Prostate gland (tissue), 2 donors: Measurements from ENCODE around the gene TIGIT. TPM values are rescaled to one million over a fixed set of nuclear protein-coding genes. Genes with fewer than 3 reads are reported as not detected.

Source experiments
- DNase-seq: peaks from one replicate; pipeline ENCODE4 v3.0.0-alpha.2; 2019; ENCODE audit warnings: low spot score
- H3K27ac ChIP-seq, 2 donors: fragments of 200-600 bp; sonication (generic); 2 replicates each; pipeline ENCODE4 v1.5.1; 2017 to 2019
- H3K27me3 ChIP-seq: fragments of 200-600 bp; sonication (generic); replicated peaks from 2 replicates; pipeline ENCODE4 v1.5.1; 2019; ENCODE audit not compliant: insufficient read depth
- H3K36me3 ChIP-seq, 2 donors: fragments of 200-600 bp; sonication (generic); 1 replicate in 1 of 2; 2 replicates in 1 of 2; pipeline versions ENCODE4 v1.5.1 to v1.8.1; 2017 to 2019
- H3K4me1 ChIP-seq: fragments of 200-600 bp; sonication (generic); replicated peaks from 2 replicates; pipeline ENCODE4 v1.5.1; 2019
- H3K4me3 ChIP-seq, 2 donors: fragments of 200-600 bp; sonication (generic); 2 replicates each; pipeline ENCODE4 v1.5.1; 2017 to 2019
- H3K9me3 ChIP-seq: fragments of 200-600 bp; sonication (generic); 2 replicates; pipeline ENCODE4 v1.5.1; 2017
- POLR2A ChIP-seq: fragments of 450-650 bp; IDR thresholded peaks from one replicate; pipeline ENCODE4 v1.6.1; 2016; ENCODE audit warnings: antibody characterized with exemption, mild to moderate bottlenecking
- POLR2AphosphoS5 ChIP-seq: sonication (generic); formaldehyde crosslinking; IDR thresholded peaks from one replicate; pipeline ENCODE4 v1.6.1; 2017; ENCODE audit warnings: antibody characterized with exemption
- WGBS: methylation state at CpG from one replicate; pipeline ENCODE4 v1.1.5; 2018; 5-methylcytosine and 5-hydroxymethylcytosine counted together
- intact Hi-C: fragments of 100-400 bp; cut with DNase I; formaldehyde crosslinking; loops from one replicate; pipeline ENCODE4 v1.14.2; 2022
- total RNA-seq, 2 donors: library from RNA; depleted of rRNA; stranded (reverse); fragments of >200 nt; gene quantifications; one replicate each; pipeline ENCODE4 v1.1.0, GENCODE V29; 2016
- TF ChIP-seq, protein P1 (sequence below), 4 experiments: fragments of 200-600 bp in 2 of 4; fragments of 450-650 bp in 2 of 4; sonication (generic) in 2 of 4; IDR thresholded peaks; 1 replicate in 3 of 4; 2 replicates in 1 of 4; pipeline ENCODE4 v1.5.1; 2016 to 2019; ENCODE audit warnings: antibody characterized with exemption in 4 of 4, mild to moderate bottlenecking in 2 of 4, moderate library complexity in 2 of 4

TIGIT gene
- total RNA-seq, 2 donors from 2014 or later = 0.40 TPM; not detected in 1

DNA sequence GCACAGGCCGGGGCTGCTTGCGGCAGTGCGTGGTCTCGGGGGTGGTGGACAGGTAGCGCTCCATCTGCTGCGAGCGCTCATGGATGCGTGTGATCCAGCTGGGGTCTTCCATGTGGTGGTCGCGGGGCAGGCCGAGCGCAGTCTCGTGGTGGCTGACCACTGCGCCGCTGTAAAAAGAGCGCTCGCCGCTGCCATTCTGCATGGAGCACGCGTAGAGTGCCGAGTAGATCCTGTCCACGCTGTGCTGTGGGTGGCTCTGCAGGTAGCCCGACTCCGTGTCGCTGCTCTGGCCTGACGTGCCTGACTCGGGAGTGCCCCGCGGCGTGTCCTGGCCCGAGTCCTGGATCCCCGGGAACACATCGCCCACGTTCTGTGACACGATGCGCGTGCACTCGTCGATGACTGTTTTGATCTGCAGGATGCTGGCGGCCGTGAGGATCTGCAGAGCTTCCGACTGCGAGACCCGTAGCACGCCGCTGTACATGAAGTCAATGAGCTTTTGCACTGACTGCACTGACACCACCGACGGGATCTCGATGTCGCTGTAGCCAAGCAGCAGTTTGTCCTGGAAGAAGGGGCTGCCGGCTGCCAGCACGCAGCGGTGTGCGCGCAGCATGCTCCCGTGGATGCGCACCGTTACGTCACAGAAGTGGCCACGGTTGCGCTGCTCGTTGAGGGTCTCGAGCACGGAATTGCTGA lies 57.4 kb downstream of the TIGIT start:
- no peaks in the 10 kb centered on the region for H3K4me1 ChIP-seq
- TF ChIP-seq POLR2A (no peak), POLR2AphosphoS5 (no peak)
- TF ChIP-seq, protein P1, sequence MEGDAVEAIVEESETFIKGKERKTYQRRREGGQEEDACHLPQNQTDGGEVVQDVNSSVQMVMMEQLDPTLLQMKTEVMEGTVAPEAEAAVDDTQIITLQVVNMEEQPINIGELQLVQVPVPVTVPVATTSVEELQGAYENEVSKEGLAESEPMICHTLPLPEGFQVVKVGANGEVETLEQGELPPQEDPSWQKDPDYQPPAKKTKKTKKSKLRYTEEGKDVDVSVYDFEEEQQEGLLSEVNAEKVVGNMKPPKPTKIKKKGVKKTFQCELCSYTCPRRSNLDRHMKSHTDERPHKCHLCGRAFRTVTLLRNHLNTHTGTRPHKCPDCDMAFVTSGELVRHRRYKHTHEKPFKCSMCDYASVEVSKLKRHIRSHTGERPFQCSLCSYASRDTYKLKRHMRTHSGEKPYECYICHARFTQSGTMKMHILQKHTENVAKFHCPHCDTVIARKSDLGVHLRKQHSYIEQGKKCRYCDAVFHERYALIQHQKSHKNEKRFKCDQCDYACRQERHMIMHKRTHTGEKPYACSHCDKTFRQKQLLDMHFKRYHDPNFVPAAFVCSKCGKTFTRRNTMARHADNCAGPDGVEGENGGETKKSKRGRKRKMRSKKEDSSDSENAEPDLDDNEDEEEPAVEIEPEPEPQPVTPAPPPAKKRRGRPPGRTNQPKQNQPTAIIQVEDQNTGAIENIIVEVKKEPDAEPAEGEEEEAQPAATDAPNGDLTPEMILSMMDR (IDR thresholded peaks at IDR 0.05) = no peak
- DNase-seq = no peak
- H3K4me3 ChIP-seq = no peak overlapping the region
- H3K27ac ChIP-seq = no peak overlapping the region
- no peaks in the 10 kb centered on the region for H3K9me3 ChIP-seq
- 98% methylated on average over 59 of the region's 64 CpGs for WGBS
- intact Hi-C loops = no loop called here
- peaks cover 0 to 5% of the 10 kb centered on the region in 2 donors for H3K36me3 ChIP-seq
- H3K27me3 ChIP-seq = no peaks in the 10 kb centered on the region

- peaks cover 0 to 5% of the 10 kb centered on the region in 2 donors for H3K36me3 ChIP-seq
- intact Hi-C loops = no loop called here
- H3K27me3 ChIP-seq = no peaks in the 10 kb centered on the region
- TF ChIP-seq POLR2AphosphoS5 (no peak), POLR2A (no peak)
- TF ChIP-seq, protein P1 (IDR thresholded peaks at IDR 0.05) = no peak
- WGBS = 97% methylated on average over 9 of the region's 9 CpGs
- no peaks in the 10 kb centered on the region for H3K9me3 ChIP-seq
- H3K4me3 ChIP-seq = no peak overlapping the region
- no peak overlapping the region for H3K27ac ChIP-seq
- H3K4me1 ChIP-seq = no peaks in the 10 kb centered on the region
- no peak for DNase-seq
Measured at GRCh38 chr3:114351822-114352145, 58.0 kb downstream of the TIGIT start.

- no peak overlapping the region for H3K27ac ChIP-seq
- H3K36me3 ChIP-seq = peaks cover 0 to 2% of the 10 kb centered on the region in 2 donors
- no peak for DNase-seq
- no peaks in the 10 kb centered on the region for H3K27me3 ChIP-seq
- H3K9me3 ChIP-seq = no peaks in the 10 kb centered on the region
- intact Hi-C loops = no loop called here
- no peak overlapping the region for H3K4me3 ChIP-seq
- TF ChIP-seq, protein P1 (IDR thresholded peaks at IDR 0.05) = no peak
- no peak for TF ChIP-seq POLR2AphosphoS5
- no peak for TF ChIP-seq POLR2A
- H3K4me1 ChIP-seq = no peaks in the 10 kb centered on the region
Measured at GRCh38 chr3:114355653-114356052, 61.8 kb downstream of the TIGIT start.

DNA sequence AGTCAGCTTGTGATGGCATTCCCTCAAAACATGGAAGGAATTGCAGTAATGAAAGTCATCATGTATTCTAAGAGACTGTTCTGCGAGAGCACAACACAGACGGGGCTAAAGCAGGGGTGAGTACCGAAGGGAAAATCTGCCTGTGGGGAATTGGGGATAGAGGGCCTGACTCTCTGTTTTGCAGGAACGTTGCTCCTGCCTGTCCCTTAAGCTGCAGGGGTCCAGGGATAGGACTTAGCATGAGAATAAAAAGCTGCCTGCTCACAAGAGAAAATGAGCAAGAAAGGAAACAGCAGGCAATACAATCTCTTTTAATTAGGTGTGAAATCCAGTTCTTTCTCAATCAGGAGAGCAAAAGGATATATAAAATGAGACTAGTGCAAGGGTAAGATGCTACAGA lies 62.2 kb downstream of the TIGIT start:
- intact Hi-C loops = no loop called here
- 72% methylated on average over 4 of the region's 4 CpGs for WGBS
- no peak for DNase-seq
- TF ChIP-seq POLR2AphosphoS5 (no peak), POLR2A (no peak)
- TF ChIP-seq, protein P1 (IDR thresholded peaks at IDR 0.05) = no peak
- Histone ChIP-seq H3K9me3 (no peaks in the 10 kb centered on the region), H3K27ac (no peak overlapping the region), H3K4me1 (no peaks in the 10 kb centered on the region), H3K36me3 (no peaks in the 10 kb centered on the region), H3K4me3 (no peak overlapping the region), H3K27me3 (no peaks in the 10 kb centered on the region)

GRCh38 chr3:114356525-114356924 lies 62.7 kb downstream of the TIGIT start:
- H3K4me1 ChIP-seq = no peaks in the 10 kb centered on the region
- H3K9me3 ChIP-seq = no peaks in the 10 kb centered on the region
- no peak overlapping the region for H3K27ac ChIP-seq
- no peaks in the 10 kb centered on the region for H3K36me3 ChIP-seq
- no peaks in the 10 kb centered on the region for H3K27me3 ChIP-seq
- no peak for DNase-seq
- no peak overlapping the region for H3K4me3 ChIP-seq
- intact Hi-C loops = no loop called here
- WGBS = 92% methylated on average over 1 of the region's 1 CpG
- TF ChIP-seq, protein P1 (IDR thresholded peaks at IDR 0.05) = no peak
- no peak for TF ChIP-seq POLR2A
- no peak for TF ChIP-seq POLR2AphosphoS5
